Fibroblast of upper back skin (primary cell): ENCODE results near the gene HID1.
A peak's percentile ranks its signal among the peaks of the same experiment; 100 is the strongest.
"Not testable (repeated sequence)": the region's sequence is repeated elsewhere in the genome, so short reads cannot be mapped to it uniquely, and the experiment has no call there.

ENCODE experiments used
- DNase-seq: peaks from one replicate; pipeline ENCODE4 v3.0.0-alpha.2; 2013

HID1 gene

DNA sequence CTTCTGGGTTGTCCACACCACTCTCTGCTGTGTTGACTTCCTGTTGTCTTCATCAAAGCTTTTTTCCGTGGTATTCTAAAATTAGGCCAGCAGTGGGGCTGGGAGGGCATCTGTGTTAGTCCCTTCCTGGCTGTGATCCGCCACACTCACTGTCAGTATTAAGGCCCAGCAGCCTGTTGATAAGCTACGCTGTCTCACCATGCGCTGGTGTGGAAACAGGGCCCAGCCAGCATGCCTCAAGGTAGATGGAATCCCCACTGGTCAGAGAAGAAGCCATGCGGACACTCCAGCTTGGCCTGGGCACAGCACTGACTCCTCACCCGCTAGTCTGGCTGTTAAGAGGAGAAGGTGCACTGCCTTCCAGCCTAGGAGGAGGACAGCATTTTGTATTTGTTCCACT is 26.2 kb upstream of the HID1 start:
- DNase-seq, result no peak

DNA sequence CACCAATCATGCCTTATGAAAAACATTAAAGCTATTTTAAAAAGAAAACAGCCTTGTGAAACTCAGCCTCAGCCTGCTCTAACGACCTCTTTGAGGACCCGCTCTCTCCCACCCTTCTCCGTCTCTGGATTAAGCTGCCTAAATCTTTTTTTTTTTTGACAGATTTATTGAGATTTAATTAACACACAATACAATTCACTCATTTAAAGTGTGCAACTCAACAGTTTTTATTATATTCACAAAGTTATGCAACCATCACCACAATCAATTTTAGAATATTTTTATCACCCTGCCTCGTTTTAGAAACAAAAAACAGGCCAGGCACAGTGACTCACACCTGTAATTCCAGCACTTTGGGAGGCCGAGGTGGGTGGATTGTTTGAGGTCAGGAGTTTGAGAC is 23.3 kb upstream of the HID1 start:
- DNase-seq, result no peak

DNA sequence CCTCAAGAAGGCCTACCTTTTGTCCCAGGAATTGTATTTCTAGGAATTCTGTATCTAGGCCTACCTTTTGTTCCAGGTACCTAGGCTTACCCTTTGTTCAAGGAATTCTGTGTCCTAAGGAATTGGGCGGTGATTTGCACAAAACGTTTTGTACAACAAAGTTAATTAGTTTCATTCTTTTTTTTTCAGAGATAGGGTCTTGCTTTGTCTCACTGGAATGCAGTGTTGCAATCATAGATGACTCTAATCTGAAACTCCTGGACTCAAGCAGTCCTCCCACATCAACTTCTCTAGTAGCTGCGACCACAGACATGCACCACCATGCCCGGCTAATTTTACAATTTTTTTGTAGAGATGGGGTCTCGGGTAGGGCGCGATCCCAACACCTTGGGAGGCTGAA is 21.9 kb upstream of the HID1 start:
- peak; percentile 65 for DNase-seq

DNA sequence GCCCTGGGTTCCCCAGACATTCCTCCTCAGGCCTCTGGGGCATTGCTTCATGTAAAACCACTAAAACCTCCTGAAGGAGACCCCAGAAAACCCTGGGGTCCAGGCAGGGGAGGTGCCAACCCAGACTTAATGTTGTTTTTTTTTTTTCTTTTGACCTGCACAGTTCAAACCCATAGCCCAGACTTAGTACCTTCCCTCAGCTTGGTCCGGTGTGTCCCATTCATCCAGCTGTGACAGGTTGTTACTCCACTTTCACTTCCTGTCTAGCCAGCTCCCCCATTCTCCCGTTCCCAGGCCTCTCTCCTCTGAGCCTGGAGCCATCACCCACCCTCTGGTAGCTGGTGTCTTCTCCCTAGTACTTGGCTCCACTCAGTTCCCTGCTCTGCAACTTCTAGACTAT is 19.7 kb upstream of the HID1 start:
- DNase-seq, result no peak

DNA sequence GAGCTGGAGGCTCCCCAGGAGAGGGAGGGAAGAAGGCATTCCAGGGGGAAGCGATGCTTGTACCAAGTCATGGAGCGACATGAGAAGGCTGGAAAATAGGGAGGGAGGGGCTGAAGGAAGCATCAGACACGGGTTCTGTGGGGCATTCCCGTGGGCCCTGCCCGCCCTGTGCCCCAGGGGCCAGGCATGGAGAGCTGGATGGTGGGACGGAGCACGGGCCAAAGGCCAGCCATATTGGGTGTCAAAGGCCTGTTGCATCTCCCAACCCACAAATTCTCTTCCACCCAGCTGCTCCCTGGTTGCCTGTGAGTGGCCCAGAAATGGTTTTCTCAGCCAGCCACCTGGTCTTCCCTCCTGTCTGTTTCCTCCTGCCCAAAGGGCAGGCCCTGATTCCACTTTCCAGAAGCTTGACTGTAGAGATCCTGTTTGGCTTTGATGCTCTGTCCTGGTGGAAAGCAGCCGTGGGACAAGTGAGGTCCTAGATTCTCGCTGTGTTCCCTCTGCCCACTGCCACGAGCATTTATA is 18.1 kb upstream of the HID1 start:
- no peak for DNase-seq

DNA sequence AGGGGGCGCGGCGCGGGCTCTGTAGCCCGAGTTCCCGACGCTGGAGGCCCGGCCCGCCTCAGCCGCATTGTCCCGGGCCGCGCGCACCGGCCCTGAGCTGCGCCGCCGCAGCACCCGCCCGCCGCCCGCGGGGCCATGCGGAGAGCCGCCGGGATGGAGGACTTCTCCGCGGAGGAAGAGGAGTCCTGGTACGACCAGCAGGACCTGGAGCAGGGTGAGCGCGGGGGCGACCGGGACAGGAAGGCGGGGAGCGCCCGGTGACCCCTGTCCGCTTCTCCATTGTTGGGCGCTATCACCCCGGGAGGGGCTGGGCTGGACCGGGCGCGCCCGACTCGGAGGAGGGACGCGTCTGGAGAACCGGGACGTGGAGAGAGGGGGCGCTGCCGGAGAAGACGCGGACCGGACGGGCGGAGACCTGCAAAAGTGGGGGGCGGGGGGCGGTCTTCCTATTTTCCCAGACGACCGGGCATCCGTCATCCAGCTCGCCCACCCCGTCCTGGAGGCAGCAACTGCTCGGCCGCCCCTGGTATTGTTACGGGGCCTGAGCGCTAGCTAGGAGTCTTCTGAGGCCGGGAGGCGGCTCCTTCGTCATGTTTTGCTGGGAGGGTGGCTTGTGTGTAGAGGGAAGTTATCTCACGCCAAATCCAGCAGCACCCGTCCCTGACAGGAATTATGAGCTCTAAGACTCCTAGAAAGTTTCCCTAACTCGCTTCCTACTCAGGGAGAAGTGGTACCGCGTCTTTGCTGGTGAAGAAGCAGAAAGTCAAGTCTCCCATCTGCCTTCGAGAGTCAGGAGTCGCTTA is 15.6 kb upstream of the HID1 start:
- peak; percentile 81 for DNase-seq

DNA sequence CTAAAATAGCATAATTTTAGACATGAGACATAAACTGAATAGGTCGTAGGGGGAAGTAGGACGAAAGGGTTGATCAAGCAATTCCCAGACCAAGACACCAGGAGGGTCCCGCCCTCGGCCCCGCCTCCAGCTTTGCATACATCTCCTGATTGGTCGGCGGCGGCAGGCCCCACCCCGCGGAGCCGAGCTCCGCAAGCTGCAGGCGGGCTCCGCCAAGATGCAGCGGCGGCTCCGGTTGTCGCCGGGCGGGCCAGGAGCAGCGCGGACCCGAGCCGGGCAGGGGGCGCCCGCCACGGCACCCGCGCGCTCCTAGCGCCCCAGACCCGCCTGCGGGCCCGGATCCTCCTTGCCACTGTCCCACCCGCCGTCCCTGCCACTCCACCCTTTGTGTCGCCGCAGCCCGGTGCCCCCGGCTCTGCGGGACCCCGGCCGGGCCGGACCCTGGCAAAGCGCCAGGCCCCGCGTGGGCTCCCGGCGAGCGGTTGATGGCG is 14.9 kb upstream of the HID1 start, which contains the start of gene CDR2L:
CDR2L (plus strand) TSS at position 215 of the 491 bp plus-strand sequence. CDS start 412 bp downstream, outside the sequence.
- peak; percentile 92 for DNase-seq

DNA sequence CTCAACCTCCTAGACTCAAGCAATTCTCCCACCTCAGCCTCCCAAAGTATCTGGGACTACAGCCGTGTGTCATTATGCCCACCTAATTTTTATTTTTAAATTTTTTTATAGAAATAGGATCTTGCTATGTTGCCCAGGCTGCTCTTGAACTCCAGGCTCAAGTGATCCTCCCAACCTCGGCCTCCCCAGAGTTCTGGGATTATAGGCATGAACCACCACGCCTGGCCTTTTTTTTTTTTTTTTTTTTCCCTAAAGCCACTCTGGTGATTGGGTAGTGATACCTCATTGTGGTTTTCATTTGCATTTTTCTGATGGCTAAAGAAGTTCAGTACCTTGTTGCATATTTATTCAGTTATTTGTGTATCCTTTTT is 13.6 kb upstream of the HID1 start:
- no peak for DNase-seq

DNA sequence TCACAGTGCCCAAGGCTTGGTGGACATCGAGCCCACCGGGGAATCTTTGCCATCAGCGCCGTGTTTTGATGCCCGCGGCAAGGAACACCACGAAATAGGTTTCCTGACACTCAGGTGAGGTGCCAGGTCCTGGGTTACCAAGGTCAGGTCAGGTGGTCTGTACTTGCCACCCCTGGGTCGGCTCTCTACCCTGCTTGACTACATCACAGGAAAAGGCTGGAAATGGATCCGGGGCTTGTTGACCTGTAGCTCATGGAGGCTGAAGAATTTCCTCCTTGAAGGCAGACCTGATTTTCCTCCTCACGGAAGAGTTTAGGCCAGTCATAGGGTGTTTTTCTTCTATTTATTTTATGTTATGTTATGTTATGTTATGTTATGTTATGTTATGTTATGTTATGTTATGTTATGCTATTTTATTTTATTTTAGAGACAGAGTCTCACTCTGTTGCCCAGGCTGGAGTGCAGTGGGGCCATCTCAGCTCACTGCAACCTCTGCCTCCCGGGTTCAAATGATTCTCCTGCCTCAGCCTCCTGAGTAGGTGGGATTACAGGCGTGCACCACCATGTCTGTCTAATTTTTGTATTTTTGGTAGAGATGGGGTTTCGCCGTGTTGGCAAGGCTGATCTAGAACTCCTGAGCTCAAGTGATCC is 10.2 kb upstream of the HID1 start:
- DNase-seq, result not testable (repeated sequence)

DNA sequence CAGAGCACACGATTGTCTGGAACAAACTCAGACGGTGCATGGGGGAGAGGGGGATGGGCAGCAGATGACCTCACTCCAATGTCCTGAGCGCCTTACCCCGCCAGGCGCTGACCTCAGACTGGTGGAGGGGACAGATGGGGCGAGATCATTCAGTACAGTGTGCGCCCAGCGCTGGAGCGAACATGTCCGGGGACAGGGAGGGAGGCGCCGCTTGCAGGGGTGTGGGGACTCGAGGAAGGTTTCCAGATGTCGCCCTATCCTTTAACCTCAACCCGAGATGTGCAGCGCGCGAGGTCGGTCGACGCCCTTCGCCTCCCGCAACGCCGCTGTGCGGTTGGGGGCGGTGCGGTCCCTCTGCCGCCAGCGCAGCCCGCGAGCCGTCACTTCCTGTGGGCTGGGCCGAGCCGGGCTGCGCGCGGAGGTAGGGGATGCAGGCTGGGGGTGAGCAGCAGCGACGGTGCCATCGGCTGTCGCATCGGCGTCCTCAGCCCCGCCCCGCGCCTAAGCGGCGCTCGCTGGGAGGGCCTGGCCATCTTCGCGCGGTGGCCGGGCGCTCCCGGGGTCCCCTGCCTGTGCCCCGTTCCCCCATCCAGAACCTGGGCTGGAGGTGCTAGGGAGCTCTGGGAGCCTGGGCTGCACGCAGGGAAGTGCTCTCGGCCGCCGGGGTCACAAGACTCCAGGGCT is 9.6 kb upstream of the HID1 start:
- peak; percentile 45 for DNase-seq

DNA sequence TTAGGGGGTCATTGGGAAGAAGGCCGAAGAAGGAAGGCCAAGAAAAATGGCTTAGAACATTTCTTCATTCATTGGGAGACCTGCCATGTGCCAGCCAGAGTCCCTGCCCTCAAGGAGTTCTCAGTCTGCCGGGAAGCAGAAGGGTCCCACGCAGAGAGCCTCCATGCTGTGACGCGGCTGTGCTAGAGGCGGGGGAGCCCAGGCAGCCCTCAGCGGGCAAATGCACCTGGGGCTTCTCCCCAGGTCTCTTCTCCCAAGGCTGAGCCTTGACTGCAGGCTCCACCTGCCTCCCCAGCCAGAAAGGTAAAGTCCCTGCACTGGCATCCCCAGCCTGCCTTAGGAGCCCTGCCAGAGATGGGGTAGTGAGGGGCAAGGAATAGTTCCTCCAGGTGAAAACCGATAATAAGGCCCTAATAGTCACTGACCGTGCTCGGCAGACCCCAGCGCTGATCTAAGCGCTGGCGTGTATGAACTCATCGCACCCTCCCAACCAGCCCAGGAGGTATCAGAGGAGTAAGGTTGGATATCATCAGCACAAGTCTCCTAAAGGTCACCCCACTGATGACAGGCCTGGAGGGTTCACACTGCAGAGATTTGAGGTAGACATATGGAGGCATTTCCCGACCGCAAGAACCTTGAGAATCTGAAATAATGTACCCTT is 8.9 kb upstream of the HID1 start:
- no peak for DNase-seq

DNA sequence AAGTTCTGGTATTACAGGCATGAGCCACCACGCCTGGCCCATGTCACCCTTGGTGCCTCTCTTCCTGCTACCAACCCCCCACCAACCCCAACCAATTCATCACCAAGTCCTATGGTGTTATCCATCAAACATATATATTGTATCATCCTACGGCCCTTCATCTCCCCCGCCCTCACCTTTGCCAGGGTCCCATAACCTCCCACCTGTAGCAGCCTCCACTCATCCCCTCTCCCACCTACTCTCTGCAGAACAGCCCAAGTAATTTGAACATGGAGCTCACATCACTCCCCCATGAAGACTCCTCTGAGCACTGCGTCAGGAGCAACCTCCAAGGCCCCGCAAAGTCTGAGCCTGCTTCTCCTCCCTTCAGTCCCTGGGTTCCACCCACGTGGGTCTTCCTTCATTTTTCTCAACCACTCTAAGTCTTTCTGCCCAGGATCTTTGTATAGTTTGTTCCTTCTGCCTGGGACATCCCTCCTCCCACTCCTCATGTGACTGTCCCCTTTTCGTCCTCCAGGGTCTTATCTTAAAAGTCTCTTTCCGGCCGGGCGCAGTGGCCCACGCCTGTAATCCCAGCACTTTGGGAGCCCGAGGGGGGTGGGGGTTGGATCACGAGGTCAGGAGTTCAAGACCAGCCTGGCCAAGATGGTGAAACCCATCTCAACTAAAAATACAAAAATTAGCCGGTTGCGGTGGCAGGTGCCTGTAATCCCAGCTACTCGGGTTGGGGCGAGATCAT is 7.0 kb upstream of the HID1 start:
- DNase-seq, result no peak

DNA sequence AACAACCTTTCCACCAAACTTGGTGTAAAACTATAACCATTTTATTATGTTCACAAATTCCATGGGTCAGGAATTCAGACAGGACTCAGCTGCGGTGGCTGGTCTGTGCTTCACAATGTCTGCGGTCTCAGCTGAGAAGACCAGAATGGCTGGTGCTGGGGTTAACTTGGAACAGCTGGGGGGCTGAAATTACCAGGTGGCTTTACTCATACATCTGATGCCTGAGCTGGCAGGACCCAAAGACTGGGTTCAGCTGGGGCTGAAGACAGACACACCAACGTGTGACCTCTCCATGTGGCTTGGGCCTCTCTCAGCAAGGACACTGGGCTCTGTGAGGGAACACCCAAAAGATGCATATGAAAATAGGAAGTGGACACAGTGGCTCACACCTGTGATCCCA is 5.7 kb upstream of the HID1 start:
- DNase-seq, result no peak

DNA sequence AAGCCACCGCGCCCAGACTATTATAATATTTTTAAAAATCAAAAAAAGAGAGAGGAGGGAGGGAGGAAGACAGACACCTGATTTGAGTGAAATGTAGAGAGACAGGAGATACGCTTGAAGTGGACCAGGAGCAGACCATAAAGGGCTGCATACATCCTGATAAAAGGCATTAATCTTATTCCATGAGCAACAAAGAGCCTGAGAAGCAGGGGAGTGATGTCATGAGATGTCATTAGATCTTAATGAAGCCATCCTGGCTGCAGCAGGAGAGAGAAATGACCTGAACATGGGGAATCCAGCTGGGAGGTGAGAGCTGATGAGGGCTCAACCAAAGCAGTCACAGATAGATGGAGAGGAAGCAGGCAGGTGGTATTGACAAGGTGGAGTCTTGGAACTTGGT is 5.2 kb upstream of the HID1 start:
- DNase-seq, result no peak

DNA sequence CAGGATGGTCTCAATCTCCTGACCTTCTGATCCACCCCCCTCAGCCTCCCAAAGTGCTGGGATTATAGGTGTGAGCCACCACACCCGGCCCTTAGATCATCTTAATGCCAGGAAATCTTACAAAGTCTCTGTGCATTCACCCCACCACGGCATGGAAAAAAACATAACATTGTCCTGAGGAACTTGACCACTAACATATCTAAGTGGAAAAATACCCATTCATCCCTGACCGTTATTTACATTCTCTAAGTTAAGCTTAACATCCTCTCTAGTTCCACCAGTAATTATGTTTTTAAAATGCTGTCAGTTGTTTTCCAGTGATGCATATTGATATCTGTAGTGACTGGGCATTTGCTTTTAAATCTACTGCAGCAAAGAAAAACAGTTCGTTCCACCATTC is 3.4 kb upstream of the HID1 start:
- DNase-seq, result no peak

DNA sequence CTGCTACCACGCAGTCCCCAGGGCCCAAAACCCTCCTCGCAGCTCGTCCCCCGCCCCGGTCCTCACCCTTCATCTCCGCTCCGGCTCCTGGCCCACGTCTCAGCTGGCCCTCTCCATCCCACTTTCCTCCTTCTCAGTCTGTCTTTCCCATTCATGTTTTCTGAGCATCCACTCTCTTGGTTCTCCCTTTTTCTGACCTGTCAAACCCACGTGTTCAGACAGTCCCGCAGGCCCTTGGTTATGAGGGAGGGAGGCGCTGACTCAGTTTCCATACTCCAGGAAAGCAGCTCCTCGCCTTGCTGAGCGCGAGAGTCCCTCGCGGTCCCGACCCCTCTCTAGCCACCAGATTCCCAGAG is 392 bp upstream of the HID1 start:
- no peak for DNase-seq

DNA sequence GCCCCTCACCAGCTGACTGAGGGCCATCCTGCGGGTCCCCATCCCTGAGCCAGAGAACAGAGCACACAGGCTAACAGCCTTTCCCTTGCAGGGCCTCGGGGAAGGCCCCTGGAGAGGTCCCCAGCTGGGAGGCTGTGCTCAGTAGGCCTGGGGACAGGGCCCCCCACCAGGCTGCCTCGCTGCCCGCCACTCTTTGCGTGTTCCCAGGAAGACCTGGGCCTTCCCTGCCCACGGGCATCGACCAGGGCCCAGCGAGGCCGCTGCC is 785 bp downstream of the HID1 start:
- DNase-seq, result no peak

DNA sequence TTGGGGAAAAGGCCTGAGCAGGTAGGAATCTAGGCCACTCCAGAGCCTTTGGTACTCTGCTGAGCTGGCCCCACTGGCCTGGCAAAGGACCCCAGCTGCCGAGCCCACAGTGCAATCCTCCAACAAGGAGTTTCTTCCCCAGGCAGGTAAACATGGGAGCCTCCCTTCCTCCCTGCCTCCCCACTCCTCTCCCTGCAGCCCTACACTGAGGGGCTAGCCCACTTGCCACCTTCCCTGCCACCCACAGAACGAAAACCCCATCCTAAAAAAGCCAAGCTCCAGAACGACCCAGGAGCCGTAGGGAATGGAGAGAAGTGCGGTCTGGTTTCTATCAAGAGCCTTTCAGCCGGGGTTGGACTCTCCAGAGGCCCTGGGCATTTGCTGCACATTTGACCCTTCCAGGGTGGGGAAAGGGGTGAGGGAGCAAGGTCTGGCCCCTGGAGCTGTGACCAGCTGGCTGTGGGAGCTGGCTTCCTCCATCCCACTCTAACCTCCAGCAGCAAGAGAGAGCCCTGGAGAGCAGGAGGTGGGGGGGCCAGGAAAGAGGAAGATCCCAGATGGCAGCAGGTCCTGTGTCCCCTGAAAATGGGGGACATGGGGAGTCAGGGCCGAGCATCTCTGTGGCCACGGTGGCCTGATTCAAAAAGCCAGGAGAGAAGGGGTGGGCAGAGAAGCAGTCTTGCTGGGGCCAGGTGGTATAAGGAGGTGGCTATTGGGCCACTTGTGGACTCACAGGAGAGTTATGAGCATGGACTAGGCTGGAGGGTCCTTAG is 1.3 kb downstream of the HID1 start:
- no peak for DNase-seq

DNA sequence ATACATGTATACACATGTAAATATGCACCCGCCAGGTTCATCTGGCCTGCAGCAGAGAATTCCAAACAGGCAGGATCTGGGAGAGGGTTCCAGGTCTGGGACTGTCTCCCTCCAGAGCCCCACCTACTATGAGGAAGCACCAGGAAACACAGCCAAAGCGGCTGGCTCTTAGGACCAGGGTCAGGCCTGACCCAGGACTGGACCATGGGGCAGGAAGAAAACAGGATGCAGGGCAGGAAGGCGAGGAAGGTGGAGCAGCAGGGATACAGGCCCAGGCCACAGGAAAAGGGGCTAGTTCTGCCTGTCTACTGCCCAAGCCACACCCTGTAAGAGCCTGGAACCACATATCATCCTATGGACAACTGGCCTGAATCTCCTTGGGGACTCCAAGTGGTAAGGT is 2.2 kb downstream of the HID1 start:
- DNase-seq, result no peak

DNA sequence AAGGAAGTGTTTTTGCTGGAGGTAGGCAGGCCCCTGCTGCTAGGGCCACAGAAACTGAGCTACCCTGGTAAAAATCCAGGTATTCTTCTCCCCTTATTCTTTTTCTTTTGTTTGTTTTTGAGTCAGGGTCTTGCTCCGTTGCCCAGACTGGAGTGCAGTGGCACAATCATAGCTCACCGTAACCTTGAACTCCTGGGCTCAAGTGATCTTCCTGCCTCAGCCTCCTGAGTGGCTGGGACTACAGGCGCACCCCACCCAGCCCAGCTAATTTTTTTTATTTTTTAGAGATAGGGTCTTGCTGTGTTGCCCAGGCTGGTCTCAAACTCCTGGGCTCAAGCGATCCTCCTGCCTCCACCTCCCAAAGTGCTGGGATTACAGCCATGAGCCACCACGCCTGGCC is 3.1 kb downstream of the HID1 start:
- DNase-seq, result not testable (repeated sequence)

DNA sequence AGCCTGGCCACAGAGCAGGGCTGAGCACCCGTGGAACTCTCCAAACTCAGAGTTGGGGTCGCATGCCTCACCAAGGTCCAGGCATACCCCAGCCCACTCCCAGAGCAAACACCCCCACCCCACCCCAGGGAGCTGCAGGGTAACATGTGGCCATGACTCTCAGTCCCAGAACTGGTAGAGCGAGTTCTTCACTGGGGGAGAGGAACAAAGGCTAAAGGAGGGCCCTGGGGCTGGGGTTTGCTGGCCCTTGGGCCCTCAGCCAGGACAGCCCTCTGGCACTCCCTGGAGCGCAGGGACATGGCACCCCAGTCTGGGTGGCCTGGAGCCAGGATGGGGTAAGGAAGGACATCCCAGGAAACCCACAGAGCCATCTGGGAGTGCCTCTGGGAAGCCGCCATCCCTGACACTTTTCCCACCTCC is 4.2 kb downstream of the HID1 start:
- no peak for DNase-seq
